GM18519 (cell line): Measurements from ENCODE around the gene C1QTNF5.

Source experiments
- ATAC-seq: cut with Tn5 transposase; IDR thresholded peaks from one replicate; pipeline ENCODE4 v1.9.1; 2021; ENCODE audit warnings: mild to moderate bottlenecking, moderate library complexity; ENCODE audit not compliant: unreplicated experiment, low FRiP score

Gene C1QTNF5

GRCh38 chr11:119320240-119320775, 20.4 kb downstream of the C1QTNF5 start:
- ATAC-seq: no peak

GRCh38 chr11:119319700-119320239, 20.9 kb downstream of the C1QTNF5 start:
- no peak for ATAC-seq

- ATAC-seq: no peak
These were observed 21.5 kb downstream of the C1QTNF5 start for GRCh38 chr11:119319136-119319699.

GRCh38 chr11:119318240-119319135, 22.2 kb downstream of the C1QTNF5 start:
- ATAC-seq: no peak

- no peak for ATAC-seq
These were observed 23.0 kb downstream of the C1QTNF5 start for GRCh38 chr11:119317592-119318239.

GRCh38 chr11:119316729-119317591, 23.7 kb downstream of the C1QTNF5 start, which contains the start of gene MCAM:
MCAM (minus strand) TSS chr11:119317130; CDS start chr11:119317101, 29 bp downstream.
- no peak for ATAC-seq

GRCh38 chr11:119316016-119316728, 24.5 kb downstream of the C1QTNF5 start:
- ATAC-seq: no peak

GRCh38 chr11:119315131-119316015, 25.3 kb downstream of the C1QTNF5 start:
- no peak for ATAC-seq

- ATAC-seq: no peak
These were observed 26.0 kb downstream of the C1QTNF5 start for GRCh38 chr11:119314726-119315125.

GRCh38 chr11:119310682-119311052, 30.0 kb downstream of the C1QTNF5 start:
- no peak for ATAC-seq

- ATAC-seq: no peak
These were observed 30.6 kb downstream of the C1QTNF5 start for GRCh38 chr11:119309953-119310681.

- no peak for ATAC-seq
These were observed 31.3 kb downstream of the C1QTNF5 start for GRCh38 chr11:119309411-119309810.

- ATAC-seq: no peak
These were observed 32.7 kb downstream of the C1QTNF5 start for GRCh38 chr11:119307974-119308373.

GRCh38 chr11:119307219-119307618, 33.5 kb downstream of the C1QTNF5 start:
- ATAC-seq: no peak

GRCh38 chr11:119306373-119306890, 34.3 kb downstream of the C1QTNF5 start:
- ATAC-seq: no peak

- ATAC-seq: no peak
These were observed 34.9 kb downstream of the C1QTNF5 start for GRCh38 chr11:119305556-119306372.
